Stimulated activated CD8-positive, alpha-beta memory T cell treated with anti-CD3 and anti-CD28 coated beads, Interleukin-15, amount 100 ng/mL, for 1 hour (primary cell): Measurements from ENCODE around the gene ITPR1.
A peak's percentile ranks its signal among the peaks of the same experiment; 100 is the strongest.

Experiments used
- DNase-seq: peaks from one replicate; pipeline ENCODE4 v3.0.0-alpha.2; 2020; ENCODE audit warnings: low read depth

Gene ITPR1

DNA sequence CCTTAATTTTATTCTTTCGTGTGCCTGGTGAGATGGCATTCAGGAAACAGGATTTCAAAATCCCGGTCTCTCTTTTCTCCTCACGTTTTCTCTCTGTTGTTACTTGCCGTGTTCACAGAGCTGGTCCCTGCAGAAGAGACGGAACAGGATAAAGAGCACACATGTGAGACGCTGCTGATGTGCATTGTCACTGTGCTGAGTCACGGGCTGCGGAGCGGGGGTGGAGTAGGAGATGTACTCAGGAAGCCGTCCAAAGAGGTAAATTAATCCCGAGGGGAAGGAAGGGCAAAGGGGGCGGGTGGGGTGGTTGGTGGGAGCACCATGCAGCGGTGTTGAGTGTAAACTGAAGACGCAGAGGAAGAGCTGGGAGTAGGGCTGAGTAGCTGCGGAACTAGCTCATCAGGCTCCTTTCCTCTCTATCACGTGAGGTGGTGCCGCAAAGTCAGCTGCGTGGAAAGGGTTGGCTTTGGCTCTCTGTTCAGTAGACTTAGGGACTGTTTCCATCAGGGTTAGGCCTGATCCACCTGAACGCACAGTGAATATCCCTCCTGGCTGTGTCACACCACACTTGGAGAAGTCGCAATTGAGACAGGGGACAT, 321.3 kb downstream of the ITPR1 start:
- no peak for DNase-seq

DNA sequence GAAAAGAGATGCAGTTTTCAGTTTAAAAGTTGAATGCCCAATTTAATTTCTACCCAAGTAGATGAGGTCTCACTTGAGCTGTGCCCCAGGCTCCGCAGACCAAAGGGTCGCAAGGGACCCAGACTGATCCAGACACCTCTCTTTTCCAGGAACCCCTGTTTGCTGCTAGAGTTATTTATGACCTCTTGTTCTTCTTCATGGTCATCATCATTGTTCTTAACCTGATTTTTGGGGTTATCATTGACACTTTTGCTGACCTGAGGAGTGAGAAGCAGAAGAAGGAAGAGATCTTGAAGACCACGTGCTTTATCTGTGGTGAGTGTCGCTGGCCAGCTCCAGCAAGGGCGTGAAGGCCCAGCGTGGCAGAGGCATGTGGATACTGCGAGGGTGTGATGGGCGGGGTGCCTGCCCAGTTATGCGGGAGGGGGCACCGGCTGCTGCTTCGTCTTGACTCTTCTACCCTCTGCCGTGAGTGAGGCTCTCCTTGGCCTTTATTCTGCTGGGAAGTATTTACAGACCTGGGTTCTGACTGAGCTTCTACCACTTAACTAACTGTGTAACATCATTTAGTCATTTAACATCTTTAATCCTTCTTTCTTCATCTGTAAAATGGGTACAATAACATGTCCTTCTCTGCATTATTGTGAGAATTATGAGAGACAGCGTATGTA, 321.9 kb downstream of the ITPR1 start:
- no peak for DNase-seq

DNA sequence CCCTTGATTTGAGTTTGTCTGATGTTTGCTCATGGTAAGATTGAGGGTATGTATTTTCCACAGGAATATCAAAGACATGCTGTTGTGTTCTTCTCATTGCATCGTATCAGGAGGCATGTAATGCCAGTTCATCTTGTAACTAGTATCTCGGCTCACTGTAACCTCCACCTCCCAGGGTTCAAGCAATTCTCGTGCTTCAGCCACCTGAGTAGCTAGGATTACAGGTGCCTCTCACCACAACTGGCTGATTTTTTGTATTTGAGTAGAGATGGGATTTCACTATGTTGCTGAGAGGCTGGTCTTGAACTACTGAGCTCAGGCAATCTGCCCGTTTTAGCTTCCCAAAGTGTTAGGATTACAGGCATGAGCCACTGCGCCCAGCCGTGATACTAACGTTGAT, 323.2 kb downstream of the ITPR1 start:
- no peak for DNase-seq

DNA sequence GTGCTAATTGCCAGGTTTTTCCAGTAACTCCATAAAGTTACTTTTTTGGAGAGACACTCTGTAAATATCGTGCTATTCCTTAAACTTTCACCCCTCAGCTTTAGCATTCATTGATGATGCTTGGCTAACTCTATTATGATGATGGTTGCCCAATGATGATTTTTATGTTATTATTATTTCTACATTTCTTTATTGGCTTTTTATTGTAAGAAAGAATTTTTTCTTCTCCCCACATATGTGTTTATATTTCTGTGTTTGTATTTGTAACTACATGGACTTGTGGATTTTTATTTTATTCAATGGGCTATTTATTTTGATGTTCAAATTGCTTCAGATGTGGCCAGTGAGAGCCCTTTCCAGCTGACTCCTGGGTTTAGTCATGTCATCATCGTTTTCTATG, 323.6 kb downstream of the ITPR1 start:
- DNase-seq = no peak

DNA sequence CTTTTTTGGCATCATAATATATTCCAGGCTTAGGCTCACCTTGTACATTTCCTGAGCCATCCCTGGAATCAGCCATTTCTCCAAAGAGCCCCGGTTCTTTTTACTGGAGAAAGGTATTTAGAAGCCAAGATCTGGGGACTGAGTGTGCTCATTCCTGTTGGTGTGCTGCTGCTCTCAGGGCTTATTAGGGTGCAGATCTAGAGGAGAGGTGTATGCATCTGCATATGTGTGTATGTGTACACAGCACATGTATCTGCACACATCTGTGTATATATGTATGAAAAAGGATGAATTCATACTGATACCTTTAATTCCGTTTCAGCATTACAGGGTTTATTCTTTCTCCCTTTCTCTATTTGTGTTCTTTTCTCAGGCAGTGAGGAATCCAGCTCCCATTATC, 324.0 kb downstream of the ITPR1 start:
- DNase-seq = no peak

DNA sequence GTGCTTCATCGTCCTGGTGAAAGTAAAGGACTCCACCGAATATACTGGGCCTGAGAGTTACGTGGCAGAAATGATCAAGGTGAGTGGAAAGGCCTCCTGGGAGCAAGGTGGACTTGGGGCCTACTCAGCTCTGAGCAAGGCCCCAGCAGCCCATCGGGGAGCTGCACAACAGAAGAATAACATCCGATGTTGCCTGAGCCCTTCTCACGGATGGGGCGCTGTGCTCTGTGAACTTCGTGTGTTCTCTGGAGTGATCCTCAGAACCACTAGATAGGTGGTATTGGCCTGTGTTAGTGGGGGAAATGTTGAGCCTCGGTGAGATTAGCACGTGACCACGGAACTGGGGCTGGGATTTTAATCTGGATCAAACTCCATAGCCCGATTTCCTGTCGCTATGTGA, 325.0 kb downstream of the ITPR1 start:
- no peak for DNase-seq

DNA sequence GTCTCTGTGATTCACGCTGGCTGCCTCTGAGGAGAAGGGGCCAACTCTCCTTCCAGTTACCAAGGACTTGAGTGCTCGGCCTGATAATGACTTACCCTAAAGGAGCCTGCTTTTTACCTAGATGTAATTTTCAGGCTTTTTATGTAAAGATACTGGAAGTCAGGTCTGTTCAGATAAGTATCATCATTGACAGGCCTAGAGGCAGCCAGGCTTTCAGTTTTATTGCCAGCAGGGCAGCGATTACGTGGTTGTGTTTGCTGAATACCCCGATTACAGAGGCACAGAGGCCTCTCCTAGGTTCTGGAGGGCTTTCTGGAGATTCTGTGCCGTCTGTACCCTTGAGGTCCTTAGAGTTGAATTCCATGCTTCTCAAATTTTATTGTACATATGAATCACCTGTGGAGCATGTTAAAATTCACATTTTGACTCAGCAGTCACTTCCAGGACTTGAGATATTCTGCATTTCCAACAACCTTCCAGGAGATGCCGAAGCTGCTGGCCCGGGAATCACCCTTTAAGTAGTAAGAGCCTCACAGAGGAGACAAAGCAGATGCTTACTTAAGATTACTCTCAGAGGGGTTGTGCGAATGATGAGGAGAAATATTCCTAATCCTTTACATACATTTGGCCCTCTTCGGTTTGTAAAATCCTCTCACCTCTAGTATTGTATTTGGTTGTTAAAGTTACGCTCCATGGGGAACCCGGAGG, 326.0 kb downstream of the ITPR1 start:
- DNase-seq = no peak

DNA sequence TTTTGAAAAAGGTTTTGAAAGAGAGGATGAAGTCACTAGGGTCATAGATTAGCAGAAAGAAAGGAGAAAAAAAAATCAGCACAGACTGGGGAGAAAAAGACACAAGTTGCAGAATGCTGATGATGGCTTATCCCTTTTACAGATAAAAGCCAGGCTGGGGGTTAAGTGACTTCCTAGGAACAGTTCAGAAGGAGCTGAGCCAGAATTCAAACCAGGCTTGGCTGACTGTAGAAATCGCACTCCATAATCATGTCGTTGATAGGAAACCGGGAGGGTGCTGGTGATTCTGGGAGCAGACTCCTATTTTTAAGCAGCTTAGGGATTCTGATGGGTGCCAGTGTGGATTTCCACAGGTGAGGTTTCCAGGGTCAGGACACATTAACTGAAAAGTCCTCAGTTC, 326.6 kb downstream of the ITPR1 start:
- DNase-seq = no peak

DNA sequence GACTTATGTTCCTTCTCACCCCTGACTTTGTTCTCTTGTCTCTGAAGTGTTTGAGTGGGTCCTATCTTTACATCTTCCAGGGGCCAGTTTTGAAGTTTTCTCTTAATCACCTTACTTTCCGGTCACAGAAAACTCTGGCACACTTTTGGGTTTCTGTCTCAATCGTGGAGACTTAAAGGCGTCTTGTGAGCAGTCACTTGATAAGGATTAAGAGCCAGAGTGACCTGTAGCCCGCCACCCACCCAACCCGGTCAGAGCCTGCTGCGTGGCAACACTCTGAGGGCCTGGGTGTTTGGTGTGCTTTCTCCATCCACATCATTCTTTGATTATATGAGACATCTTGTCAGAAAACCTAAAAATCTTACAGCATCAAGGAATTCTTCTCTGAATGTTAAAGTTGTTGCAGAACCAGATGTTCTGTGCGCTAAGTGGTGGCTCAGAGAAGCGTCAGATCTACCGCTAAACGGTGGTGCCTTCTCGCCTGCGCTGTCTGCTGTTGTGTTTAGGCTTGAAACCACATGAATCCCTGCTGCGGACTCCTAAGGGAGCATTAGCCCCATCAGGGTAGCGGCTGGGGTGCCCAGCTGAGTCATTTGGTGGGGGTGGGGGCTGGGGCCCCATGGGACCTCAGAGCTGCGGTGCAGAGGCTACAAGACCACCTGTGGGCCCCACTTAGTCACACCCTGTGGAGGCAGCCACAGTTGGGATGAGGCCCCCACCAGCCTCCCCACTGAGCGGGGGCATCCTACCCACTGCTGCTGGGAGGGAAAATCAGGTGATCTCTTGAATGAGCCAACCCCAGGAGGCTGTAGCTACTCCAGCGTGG, 327.4 kb downstream of the ITPR1 start:
- DNase-seq = no peak

DNA sequence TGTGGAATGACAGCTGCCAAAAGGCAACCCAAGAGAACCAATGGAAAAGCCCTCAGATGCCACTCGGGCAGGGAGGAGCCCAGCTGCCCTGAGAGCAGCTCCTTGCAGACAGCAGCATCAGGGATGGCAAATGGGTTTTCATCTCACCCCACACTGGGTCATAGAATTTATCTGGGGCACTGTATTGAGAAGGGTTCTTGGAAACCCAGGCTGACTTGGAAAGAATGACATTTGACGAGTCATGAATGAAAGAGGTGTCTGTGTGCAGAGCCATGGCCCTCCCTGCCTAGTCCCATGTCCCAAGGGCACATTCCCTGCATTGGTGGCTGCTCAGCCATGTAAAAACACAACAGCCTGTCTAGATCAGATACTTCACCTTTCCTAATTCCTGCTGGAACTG, 328.2 kb downstream of the ITPR1 start:
- no peak for DNase-seq

DNA sequence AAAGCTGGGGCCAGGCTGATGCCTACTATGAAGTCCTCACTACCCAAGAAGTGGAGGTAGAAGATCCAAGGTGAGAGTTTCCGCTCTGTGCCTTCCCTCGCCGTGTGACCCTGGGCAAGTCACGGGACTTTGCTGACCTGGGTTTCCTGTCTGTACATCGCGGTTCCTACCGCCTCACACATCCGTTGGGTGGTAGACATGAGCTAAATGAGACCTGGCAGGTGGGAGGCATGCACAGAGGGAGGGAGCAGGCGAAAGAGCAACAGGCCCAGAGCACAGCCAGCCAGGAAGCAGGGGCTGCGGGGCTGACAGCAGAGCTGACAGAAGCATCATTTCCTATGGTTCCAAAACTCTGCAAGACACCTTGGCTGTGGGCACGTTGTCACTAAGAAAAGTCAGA, 328.8 kb downstream of the ITPR1 start:
- peak; percentile 44 for DNase-seq

DNA sequence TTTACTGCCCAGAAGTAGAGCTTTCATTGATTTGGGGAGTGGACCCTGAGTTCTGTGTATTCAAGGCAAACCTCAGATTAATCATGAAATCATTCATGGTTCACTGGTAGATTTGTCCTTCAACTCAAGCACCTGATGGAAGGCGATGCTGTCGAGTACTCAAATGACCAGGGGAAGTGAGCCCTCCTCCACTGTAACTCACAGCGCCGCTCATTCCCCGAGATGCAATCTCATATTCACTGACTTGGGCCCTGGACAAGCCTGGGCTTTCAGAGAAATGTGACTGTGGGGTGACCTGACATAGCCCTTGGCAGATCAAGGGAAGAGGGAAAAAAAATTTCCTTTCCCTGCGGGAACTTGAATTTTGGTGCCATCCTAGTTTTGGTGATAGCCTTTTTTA, 329.4 kb downstream of the ITPR1 start:
- no peak for DNase-seq

DNA sequence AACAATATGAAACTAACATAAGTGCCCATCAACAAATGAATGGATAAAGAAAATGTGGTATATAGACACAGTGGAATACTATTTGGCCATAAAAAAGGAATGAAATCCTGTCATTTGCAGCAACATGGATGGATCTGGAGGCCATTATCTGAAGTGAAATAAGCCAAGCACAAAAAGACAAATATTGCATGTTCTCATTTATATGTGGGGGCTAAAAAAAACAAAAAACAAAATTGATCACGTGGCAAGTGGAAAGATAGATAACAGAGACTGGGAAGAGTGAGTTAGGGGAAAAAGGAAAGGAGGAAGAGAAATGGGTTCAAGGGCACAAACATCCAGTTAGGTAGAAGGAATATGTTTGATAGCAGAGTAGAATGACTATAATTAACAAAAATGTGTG, 330.2 kb downstream of the ITPR1 start:
- DNase-seq = no peak

DNA sequence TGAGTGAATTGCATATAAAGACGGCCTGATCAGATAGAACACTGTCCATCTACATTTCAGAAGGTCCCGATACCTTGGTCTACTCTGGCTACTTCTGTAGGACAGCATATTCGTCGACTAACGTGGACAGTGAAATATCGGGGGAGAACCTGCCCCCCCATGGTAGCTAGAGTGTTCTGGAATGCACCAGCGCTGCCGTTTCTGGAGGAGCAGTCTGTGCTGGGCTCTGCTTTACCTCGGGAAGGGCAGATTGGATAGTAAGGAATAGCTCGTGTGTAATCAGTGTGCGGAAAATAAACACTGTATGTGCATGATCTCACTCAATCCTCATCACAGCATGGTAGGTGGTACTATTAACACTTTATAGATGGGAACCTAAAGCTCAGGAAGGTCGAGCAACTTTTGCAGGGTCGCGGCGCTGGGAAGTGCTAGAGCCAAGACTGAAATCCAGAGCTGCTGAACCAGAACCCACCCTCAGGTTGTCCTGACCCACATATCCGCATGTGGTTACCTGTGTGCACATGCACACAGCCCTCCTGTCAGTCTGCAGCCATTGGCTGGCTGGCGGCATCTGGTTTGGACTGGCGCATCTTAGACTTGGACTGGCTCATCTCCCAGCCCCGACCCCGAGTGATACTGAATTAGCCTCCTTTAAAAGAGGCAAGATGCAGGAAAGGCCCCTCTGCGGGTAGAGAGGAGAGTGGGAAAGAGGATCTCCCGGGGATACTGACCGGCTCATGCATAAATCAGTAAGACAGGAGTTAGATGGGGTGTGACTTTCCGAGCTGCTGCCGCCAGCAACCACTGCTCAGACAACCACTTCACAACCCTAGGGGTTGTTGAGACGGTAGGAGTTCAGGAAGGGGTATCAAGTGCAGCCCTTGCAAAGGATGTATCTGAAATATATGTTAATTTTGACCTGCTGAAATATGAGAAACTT, 331.1 kb downstream of the ITPR1 start:
- no peak for DNase-seq

DNA sequence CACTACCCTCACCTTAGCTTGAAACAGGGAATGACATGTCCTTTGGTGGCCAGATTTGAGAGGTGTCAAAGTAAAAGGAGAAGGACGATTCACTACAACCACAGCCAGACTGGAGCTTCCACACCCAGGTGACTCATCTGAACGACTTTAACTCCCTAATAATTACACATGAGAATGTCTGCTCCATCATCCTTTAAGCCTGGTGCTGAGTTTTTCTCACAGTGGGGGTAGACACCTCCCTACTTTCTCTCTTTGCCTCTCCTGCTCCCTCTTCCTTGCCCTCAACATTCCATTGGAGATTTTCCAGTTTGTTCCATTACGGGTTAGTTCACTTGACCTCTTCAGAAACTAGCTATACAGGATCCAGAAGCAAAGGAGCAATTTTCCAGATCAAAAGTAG, 331.8 kb downstream of the ITPR1 start:
- DNase-seq = no peak

DNA sequence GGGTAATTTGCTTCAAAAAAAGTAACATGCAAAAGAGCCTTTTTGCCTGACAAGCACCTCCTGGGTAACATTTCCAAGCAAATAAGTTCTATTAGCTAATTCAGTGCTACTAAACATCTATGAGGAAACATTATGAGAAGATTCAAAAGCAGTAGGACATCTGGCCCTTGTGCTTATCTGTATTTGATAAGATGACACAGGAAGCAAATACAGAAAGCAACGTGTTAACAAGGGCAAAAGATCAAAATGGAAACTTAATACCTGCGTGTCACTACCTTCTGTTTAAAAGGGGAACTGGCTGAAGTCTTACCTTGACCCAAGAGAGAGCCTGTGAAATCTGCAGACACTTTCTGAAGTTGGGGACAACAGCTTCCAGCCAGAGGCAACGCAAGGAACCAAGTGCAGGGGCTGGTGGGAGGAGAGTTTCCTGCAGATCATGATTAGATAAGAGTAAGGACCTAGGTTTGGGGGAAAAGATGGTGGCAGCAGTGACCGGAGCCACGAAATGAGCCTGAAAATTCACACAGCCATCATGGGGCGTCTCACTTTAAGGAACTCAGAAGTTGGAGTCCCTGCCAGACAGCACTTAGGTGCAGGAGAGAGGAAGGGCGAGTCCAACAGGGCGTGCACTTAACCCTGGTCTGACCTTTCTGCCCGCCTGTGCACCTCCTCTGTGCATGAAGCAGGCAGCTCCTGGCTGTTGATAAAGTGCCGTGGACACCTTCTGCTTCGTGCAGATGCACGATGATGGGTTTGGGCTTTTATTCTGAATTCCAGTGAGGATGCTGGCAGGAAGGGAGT, 332.5 kb downstream of the ITPR1 start:
- no peak for DNase-seq

DNA sequence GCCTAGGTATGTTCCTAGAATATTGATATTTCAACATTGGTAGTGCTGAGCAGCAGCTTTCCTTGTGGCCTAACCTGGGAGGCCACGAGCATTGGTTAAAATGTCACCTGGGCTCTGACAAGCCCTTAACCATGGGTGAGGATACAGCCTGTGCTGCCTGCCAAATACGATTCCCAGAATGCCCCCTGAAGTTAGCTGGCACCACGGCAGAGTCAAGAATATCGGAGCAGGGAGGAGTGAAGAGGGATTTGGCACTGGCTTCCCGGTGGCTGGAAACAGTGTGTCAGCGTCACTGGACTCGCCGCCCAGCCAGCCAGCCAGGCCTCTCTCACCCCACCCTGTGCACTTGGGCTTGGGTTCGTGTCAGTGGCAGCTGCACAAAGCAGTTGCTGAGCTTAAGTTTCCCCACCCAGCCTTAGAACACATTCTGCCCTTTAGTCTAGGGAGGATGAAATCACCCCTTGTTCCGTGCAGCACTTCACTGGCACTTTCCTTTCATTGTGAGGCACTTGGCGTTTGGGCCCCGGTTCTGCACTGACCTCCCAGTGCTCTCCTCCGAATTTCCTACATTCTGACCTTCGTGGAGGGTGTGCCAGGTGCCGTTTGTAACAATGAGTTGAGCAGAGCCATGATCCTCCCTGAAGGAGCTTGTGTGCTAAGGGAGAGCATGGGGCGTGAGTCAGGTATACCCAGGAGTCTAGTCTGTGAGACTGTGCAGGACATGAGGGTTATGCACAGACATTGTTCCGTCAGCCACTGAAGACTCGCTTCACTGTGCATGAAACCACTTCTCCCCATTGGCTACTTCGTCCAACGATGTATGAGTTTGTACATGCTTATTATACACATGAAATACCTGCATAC, 333.3 kb downstream of the ITPR1 start:
- DNase-seq = no peak

DNA sequence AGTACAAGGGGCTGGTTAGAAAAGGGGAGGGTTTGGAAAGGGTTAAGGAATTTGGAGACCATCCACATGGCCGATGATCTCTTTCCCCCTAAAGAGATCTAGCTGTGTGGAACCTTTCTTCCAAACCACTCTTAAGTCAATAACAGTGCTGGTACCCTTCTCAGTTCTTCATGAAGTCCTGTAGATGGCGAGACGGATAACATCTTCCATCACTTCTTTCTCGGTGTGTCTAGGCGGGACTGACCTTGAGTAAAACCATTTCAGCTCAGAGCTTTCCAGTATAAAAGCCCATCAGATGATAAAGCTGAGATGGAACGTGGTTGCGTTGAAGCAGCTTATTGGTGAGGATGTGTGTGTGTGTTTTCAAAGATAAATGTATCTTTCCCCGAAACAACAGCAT, 334.6 kb downstream of the ITPR1 start:
- DNase-seq = no peak

DNA sequence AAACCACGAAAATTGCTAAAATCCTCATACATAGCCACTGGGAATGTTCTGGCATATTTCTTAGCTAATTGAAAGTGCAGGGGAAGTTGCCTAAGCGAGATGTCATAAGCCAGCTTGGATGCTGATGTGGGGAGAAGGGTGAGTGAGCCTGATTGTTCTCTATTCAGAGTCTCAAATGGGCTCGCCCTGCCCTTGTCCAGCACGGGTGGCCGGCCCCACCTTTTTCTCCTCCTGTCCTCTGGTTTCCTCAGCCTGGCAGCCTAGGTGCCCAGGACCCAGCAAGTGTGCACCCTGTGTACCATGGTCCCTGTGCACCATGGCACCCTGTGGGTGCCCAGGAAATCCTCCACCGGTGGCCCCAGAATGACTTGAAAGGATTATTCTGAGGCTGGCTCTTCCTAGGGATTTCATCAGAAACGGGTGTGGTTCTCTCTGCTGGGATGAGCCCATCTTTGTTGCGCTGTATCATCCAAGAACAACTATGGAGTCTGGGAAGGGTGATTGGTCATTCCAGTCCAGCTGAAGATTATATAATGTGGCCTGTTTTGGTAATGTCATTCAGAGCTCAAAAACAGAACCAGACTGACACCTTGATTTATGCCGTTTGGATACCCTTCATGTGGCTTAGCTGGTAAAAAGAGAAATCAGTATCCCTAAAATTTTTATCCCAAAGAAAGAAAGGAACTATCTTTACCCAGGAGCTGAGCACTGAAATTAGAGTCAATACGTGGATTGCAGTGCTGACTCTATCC, 335.3 kb downstream of the ITPR1 start:
- no peak for DNase-seq
